ENCODE data around the gene FBRSL1. TPM values are rescaled to one million over a fixed set of nuclear protein-coding genes. Genes with fewer than 3 reads are reported as not detected.

Gene FBRSL1
- total RNA-seq, 1 donor, result 3.9 TPM

GRCh38 chr12:132512197-132513069, 22.5 kb downstream of the FBRSL1 start:
- TF ChIP-seq, protein P1, sequence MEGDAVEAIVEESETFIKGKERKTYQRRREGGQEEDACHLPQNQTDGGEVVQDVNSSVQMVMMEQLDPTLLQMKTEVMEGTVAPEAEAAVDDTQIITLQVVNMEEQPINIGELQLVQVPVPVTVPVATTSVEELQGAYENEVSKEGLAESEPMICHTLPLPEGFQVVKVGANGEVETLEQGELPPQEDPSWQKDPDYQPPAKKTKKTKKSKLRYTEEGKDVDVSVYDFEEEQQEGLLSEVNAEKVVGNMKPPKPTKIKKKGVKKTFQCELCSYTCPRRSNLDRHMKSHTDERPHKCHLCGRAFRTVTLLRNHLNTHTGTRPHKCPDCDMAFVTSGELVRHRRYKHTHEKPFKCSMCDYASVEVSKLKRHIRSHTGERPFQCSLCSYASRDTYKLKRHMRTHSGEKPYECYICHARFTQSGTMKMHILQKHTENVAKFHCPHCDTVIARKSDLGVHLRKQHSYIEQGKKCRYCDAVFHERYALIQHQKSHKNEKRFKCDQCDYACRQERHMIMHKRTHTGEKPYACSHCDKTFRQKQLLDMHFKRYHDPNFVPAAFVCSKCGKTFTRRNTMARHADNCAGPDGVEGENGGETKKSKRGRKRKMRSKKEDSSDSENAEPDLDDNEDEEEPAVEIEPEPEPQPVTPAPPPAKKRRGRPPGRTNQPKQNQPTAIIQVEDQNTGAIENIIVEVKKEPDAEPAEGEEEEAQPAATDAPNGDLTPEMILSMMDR (IDR thresholded peaks at IDR 0.05; ENCODE audit: insufficient read depth, low read depth, low read length), result no peak
- no peak overlapping the region for H3K4me3 ChIP-seq (ENCODE audit: low read depth, low read length)
- DNase-seq (ENCODE audit: low read depth), result no peak

DNA sequence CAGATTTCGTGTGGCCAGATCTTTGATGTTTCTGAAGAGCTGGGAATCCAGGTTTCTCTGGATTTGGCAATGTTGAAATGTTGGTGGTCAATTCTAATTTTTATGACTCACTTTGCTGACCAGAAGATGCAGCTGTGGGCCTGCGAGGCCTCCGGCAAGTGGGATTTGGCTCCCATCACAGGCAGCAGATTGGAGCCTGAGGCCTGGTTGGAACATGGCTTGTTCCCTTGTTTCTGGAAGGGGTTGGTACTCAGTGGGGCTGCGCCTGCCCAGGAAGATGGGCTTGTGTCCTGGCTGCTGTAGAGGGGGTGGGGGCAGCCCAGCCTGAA, 23.1 kb downstream of the FBRSL1 start:
- TF ChIP-seq, protein P1 (IDR thresholded peaks at IDR 0.05; ENCODE audit: insufficient read depth, low read depth, low read length), result no peak
- peak; percentile 41 for DNase-seq (ENCODE audit: low read depth)

GRCh38 chr12:132513458-132514135, 23.6 kb downstream of the FBRSL1 start:
- DNase-seq (ENCODE audit: low read depth), result no peak
- H3K4me3 ChIP-seq (ENCODE audit: low read depth, low read length), result no peak overlapping the region
- TF ChIP-seq, protein P1 (IDR thresholded peaks at IDR 0.05; ENCODE audit: insufficient read depth, low read depth, low read length), result no peak

More for the DNA sequence above, 23.1 kb downstream of the FBRSL1 start:
- H3K4me3 ChIP-seq (ENCODE audit: low read depth, low read length), result no peak overlapping the region

DNA sequence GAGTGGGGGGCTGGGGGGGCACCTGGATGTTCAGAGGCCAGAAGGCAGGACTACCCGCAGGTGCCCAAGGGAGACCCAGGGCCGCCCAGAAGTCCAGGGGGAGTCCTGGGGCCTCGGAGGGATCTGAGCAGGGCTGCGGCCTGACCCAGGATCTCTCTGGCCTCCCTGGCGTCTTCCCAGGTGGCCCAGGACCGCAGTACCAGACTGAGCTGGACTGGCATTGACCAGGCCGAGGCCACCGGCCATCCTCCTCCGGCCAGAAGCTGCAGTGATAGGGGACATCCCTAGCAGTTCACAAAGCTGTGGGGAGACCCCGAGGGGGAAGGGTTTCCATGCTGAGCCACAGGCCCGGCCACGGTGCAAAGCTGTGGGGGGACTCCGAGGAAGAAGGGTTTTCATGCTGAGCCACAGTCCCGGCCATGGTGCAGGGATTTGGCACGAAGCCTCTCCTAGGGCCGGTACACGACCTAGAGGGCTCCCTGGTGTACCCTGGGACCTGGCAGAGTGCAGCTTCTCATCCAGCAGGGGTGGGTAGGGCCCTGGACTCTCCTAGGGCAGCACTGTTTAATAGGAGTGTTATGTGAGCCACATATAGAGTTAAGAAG, 24.4 kb downstream of the FBRSL1 start:
- TF ChIP-seq, protein P1 (IDR thresholded peaks at IDR 0.05; ENCODE audit: insufficient read depth, low read depth, low read length), result no peak
- no peak overlapping the region for H3K4me3 ChIP-seq (ENCODE audit: low read depth, low read length)
- DNase-seq (ENCODE audit: low read depth), result no peak

- H3K4me3 ChIP-seq (ENCODE audit: low read depth, low read length), result no peak overlapping the region
- DNase-seq (ENCODE audit: low read depth), result no peak
- TF ChIP-seq, protein P1 (IDR thresholded peaks at IDR 0.05; ENCODE audit: insufficient read depth, low read depth, low read length), result no peak
Measured at GRCh38 chr12:132514838-132515237, 24.9 kb downstream of the FBRSL1 start.

- DNase-seq (ENCODE audit: low read depth), result no peak
- TF ChIP-seq, protein P1 (IDR thresholded peaks at IDR 0.05; ENCODE audit: insufficient read depth, low read depth, low read length), result no peak
- H3K4me3 ChIP-seq (ENCODE audit: low read depth, low read length), result no peak overlapping the region
Measured at GRCh38 chr12:132516095-132517012, 26.4 kb downstream of the FBRSL1 start.

All from fibroblast of villous mesenchyme (primary cell).